HepG2 (cell line): ENCODE data around the gene SUCLG1. TPM values are rescaled to one million over a fixed set of nuclear protein-coding genes. Genes with fewer than 3 reads are reported as not detected.

Source experiments
- ATAC-seq: fragments of 200-7000 bp; cut with Tn5 transposase; 3 replicates; pipeline ENCODE4 v1.9.1; 2020; ENCODE audit warnings: mild to moderate bottlenecking, moderate library complexity
- BruUV-seq: library from RNA; stranded (reverse); fragments of 400-500 nt; replicated peaks from 2 replicates; lab custom pipeline; 2021; lab: Mats Ljungman, UMichigan
- CTCF ChIA-PET: fragments of 300-600 bp; formaldehyde crosslinking; extraction: SDS; loops from one replicate; lab custom pipeline; 2021; ENCODE audit warnings: low total read pairs, inconsistent platforms, low intra/inter-chr PET ratio; lab: Yijun Ruan, JAX
- POLR2A ChIA-PET: fragments of 350-600 bp; sonication (Branson Sonifier 250); formaldehyde crosslinking; loops from one replicate; lab custom pipeline; 2020; ENCODE audit warnings: antibody characterized with exemption, inconsistent platforms; lab: Yijun Ruan, JAX
- DNase-seq: peaks from one replicate; pipeline ENCODE4 v3.0.0-alpha.2; 2015; ENCODE audit warnings: low spot score
- FAIRE-seq: peaks from 3 replicates; lab custom pipeline; 2011; peaks lifted over from hg19 to GRCh38; lab: Jason Lieb, UNC
- H2AFZ ChIP-seq: one replicate; pipeline ENCODE4 v1.6.1; 2011; ENCODE audit warnings: low read length, inconsistent platforms
- H3K27ac ChIP-seq: fragments of 300-600 bp; 3 replicates; pipeline ENCODE4 v1.8.0; 2011; ENCODE audit warnings: mixed run types, mild to moderate bottlenecking, mixed read lengths, low read length, inconsistent platforms; ENCODE audit not compliant: insufficient read depth; ENCODE audit errors: extremely low read length
- H3K27me3 ChIP-seq, 2 experiments: fragments of 200-600 bp in 1 of 2; 2 replicates in 1 of 2; 3 replicates in 1 of 2; pipeline versions ENCODE4 v1.6.0 to v1.8.0; 2011; ENCODE audit warnings: low read length in 2 of 2, mild to moderate bottlenecking in 2 of 2, moderate library complexity in 2 of 2, inconsistent platforms in 1 of 2; ENCODE audit not compliant: insufficient read depth in 2 of 2, control insufficient read depth in 1 of 2
- H3K36me3 ChIP-seq, 2 experiments: fragments of 200-600 bp in 1 of 2; replicated peaks in 1 of 2; 2 replicates in 1 of 2; 3 replicates in 1 of 2; pipeline versions ENCODE4 v1.5.1 to v1.8.0; 2011; ENCODE audit warnings: low read length in 2 of 2, inconsistent platforms in 1 of 2; ENCODE audit not compliant: insufficient read depth in 2 of 2, control insufficient read depth in 1 of 2
- H3K4me1 ChIP-seq: 2 replicates; pipeline ENCODE4 v1.5.1; 2012; ENCODE audit warnings: low read length, inconsistent platforms; ENCODE audit not compliant: insufficient read depth
- H3K4me2 ChIP-seq: 2 replicates; pipeline ENCODE4 v1.6.0; 2011; ENCODE audit warnings: low read depth, low read length, inconsistent platforms
- H3K4me3 ChIP-seq, 3 experiments: fragments of 200-600 bp in 1 of 3; sonication (generic), shearing (Covaris generic) in 1 of 3; replicated peaks in 1 of 3; 2 replicates each; pipeline ENCODE4 v1.5.1; 2011 to 2016; ENCODE audit warnings: low read length in 3 of 3, inconsistent platforms in 2 of 3, low read depth in 2 of 3, mild to moderate bottlenecking in 2 of 3, control low read depth in 1 of 3, mixed read lengths in 1 of 3; ENCODE audit not compliant: insufficient read depth in 1 of 3
- H3K79me2 ChIP-seq: one replicate; pipeline ENCODE4 v1.6.1; 2011; ENCODE audit warnings: low read length, inconsistent platforms; ENCODE audit not compliant: insufficient read depth
- H3K9ac ChIP-seq: 2 replicates; pipeline ENCODE4 v1.6.0; 2011; ENCODE audit warnings: mild to moderate bottlenecking, low read depth, low read length, inconsistent platforms; ENCODE audit not compliant: insufficient read depth
- H3K9me3 ChIP-seq: 2 replicates; pipeline ENCODE4 v1.5.1; 2012; ENCODE audit warnings: mild to moderate bottlenecking, low read length
- H4K20me1 ChIP-seq: 2 replicates; pipeline ENCODE4 v1.6.0; 2011; ENCODE audit warnings: inconsistent platforms, mild to moderate bottlenecking, low read length, moderate library complexity; ENCODE audit not compliant: insufficient read depth
- ARNT ChIP-seq: fragments of 450-650 bp; IDR thresholded peaks from 2 replicates; pipeline ENCODE4 v1.6.1; 2017
- ATRX ChIP-seq: sonication (generic); formaldehyde crosslinking; IDR thresholded peaks from 2 replicates; pipeline ENCODE4 v1.4.0; 2020; ENCODE audit warnings: missing genetic modification reagents, borderline replicate concordance
- CREM ChIP-seq, 2 experiments: sonication (generic) in 1 of 2; formaldehyde crosslinking in 1 of 2; IDR thresholded peaks; 2 replicates each; pipeline versions ENCODE4 v1.4.0 to v1.6.1; 2016 to 2020; ENCODE audit warnings: antibody characterized with exemption in 1 of 2, mild to moderate bottlenecking in 1 of 2, missing genetic modification reagents in 1 of 2
- DRAP1 ChIP-seq: IDR thresholded peaks from 2 replicates; pipeline ENCODE4 v1.6.1; 2016; ENCODE audit warnings: missing genetic modification reagents, missing compliant biosample characterization
- FOXM1 ChIP-seq: sonication (generic); formaldehyde crosslinking; IDR thresholded peaks from 2 replicates; pipeline ENCODE4 v1.5.0; 2020; ENCODE audit warnings: missing genetic modification reagents
- HOXD1 ChIP-seq: sonication (generic); formaldehyde crosslinking; IDR thresholded peaks from 2 replicates; pipeline ENCODE4 v1.5.0; 2020; ENCODE audit warnings: missing genetic modification reagents
- MTF1 ChIP-seq: sonication (generic); formaldehyde crosslinking; IDR thresholded peaks from 2 replicates; pipeline ENCODE4 v1.5.0; 2020; ENCODE audit warnings: missing genetic modification reagents
- NR2C2 ChIP-seq: sonication (generic); formaldehyde crosslinking; IDR thresholded peaks from 2 replicates; pipeline ENCODE4 v1.4.0; 2020; ENCODE audit warnings: missing genetic modification reagents, mild to moderate bottlenecking, moderate library complexity, borderline replicate concordance
- SALL1 ChIP-seq: sonication (generic); formaldehyde crosslinking; IDR thresholded peaks from 2 replicates; pipeline ENCODE4 v1.8.0; 2022; ENCODE audit warnings: mild to moderate bottlenecking, missing genetic modification reagents
- SKIL ChIP-seq: sonication (generic); formaldehyde crosslinking; IDR thresholded peaks from 2 replicates; pipeline ENCODE4 v1.8.0; 2022; ENCODE audit warnings: missing genetic modification reagents, mild to moderate bottlenecking, moderate library complexity, borderline replicate concordance
- SMC3 ChIP-seq: IDR thresholded peaks from 2 replicates; pipeline ENCODE4 v1.6.1; 2011; ENCODE audit warnings: low read length, improper control_type of control experiment
- TCF7 ChIP-seq: sonication (generic); IDR thresholded peaks from 2 replicates; pipeline ENCODE4 v1.6.1; 2016; ENCODE audit warnings: antibody characterized with exemption, low read depth
- ZFX ChIP-seq: sonication (generic); formaldehyde crosslinking; IDR thresholded peaks from 2 replicates; pipeline ENCODE4 v1.4.0; 2020; ENCODE audit warnings: mild to moderate bottlenecking, low read depth, missing genetic modification reagents, moderate library complexity
- ZKSCAN8 ChIP-seq: IDR thresholded peaks from 2 replicates; pipeline ENCODE4 v1.6.1; 2016; ENCODE audit warnings: borderline replicate concordance, missing genetic modification reagents, missing compliant biosample characterization
- ZMAT3 ChIP-seq: sonication (generic); formaldehyde crosslinking; conservative IDR thresholded peaks from 2 replicates; pipeline ENCODE4 v1.7.0; 2021; ENCODE audit warnings: missing genetic modification reagents
- ZNF484 ChIP-seq: sonication (generic); formaldehyde crosslinking; IDR thresholded peaks from 2 replicates; pipeline ENCODE4 v1.5.1; 2020; ENCODE audit warnings: mild to moderate bottlenecking, low read depth, missing genetic modification reagents, borderline replicate concordance
- ZNF850 ChIP-seq: sonication (generic); formaldehyde crosslinking; conservative IDR thresholded peaks from 2 replicates; pipeline ENCODE4 v1.9.0; 2021; ENCODE audit warnings: mild to moderate bottlenecking, missing genetic modification reagents
- in situ Hi-C: cut with HindIII; loops from 2 replicates; pipeline ENCODE4 v1.10.0; 2017; ENCODE audit warnings: low pct_unique_long_range_greater_than_20kb; ENCODE audit not compliant: extremely low pct_ligation_motif_present
- intact Hi-C: fragments of 100-400 bp; cut with micrococcal nuclease; formaldehyde crosslinking; loops from one replicate; pipeline ENCODE4 v1.10.0; 2022; ENCODE audit not compliant: unreplicated experiment
- polyA plus RNA-seq, 8 experiments: library from polyadenylated mRNA; depleted of rRNA in 3 of 8; stranded (reverse) in 7 of 8; unstranded in 1 of 8; fragments of >200 nt; fragmentation: Illumina TruSeq in 4 of 8; extraction: Trizol in 4 of 8; gene quantifications; 2 replicates each; pipeline versions ENCODE4 v1.2.1 to v1.2.3, GENCODE V29; 2011 to 2016; ENCODE audit warnings: low read depth in 4 of 8, missing spikeins in 1 of 8, mixed read lengths in 1 of 8; ENCODE audit not compliant: insufficient read depth in 1 of 8
- total RNA-seq, 5 experiments: library from RNA; depleted of rRNA; stranded (reverse); fragments of >200 nt; fragmentation: Illumina TruSeq; extraction: Trizol; gene quantifications; 2 replicates each; pipeline ENCODE4 v1.2.3, GENCODE V29; 2016; ENCODE audit warnings: low read depth in 1 of 5
- TF ChIP-seq, protein P1 (sequence below), 2 experiments: sonication (generic) in 1 of 2; formaldehyde crosslinking in 1 of 2; IDR thresholded peaks; 2 replicates each; pipeline versions ENCODE4 v1.5.1 to v1.6.1; 2011 to 2020; ENCODE audit warnings: borderline replicate concordance in 1 of 2, low read depth in 1 of 2, low read length in 1 of 2, mild to moderate bottlenecking in 1 of 2, missing genetic modification reagents in 1 of 2, moderate library complexity in 1 of 2

SUCLG1 gene
- total and polyA plus RNA-seq, 2 of the 13 experiments (the other 11 are each of a cell fraction or from before 2014, with no cell fraction given): 58.7 to 121 TPM

GRCh38 chr2:84380875-84381274 lies 78.2 kb downstream of the SUCLG1 start:
- Histone ChIP-seq H3K4me3 (no peak overlapping the region), H3K79me2 (no peaks in the 10 kb centered on the region), H2AFZ (no peak overlapping the region), H3K27ac (no peak overlapping the region), H3K9me3 (no peaks in the 10 kb centered on the region), H4K20me1 (no peaks in the 10 kb centered on the region), H3K9ac (no peak overlapping the region), H3K36me3 (no peaks in the 10 kb centered on the region), H3K27me3 (no peaks in the 10 kb centered on the region), H3K4me2 (no peak overlapping the region), H3K4me1 (no peaks in the 10 kb centered on the region)
- TF ChIP-seq SALL1 (CRISPR knock-in tag) (no peak), ZKSCAN8 (CRISPR knock-in tag) (no peak), ARNT (no peak), ZNF484 (CRISPR knock-in tag) (no peak), ZNF850 (no peak), ATRX (no peak), CREM (IDR thresholded peaks at IDR 0.05) (no peak), CREM (CRISPR knock-in tag; IDR thresholded peaks at IDR 0.05) (no peak), SMC3 (no peak), FOXM1 (CRISPR knock-in tag) (no peak), NR2C2 (CRISPR knock-in tag) (no peak), ZMAT3 (no peak), TCF7 (no peak), MTF1 (CRISPR knock-in tag) (no peak), ZFX (CRISPR knock-in tag) (no peak), DRAP1 (CRISPR knock-in tag) (no peak), HOXD1 (no peak), SKIL (CRISPR knock-in tag) (no peak)
- TF ChIP-seq, protein P1, sequence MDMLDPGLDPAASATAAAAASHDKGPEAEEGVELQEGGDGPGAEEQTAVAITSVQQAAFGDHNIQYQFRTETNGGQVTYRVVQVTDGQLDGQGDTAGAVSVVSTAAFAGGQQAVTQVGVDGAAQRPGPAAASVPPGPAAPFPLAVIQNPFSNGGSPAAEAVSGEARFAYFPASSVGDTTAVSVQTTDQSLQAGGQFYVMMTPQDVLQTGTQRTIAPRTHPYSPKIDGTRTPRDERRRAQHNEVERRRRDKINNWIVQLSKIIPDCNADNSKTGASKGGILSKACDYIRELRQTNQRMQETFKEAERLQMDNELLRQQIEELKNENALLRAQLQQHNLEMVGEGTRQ (IDR thresholded peaks at IDR 0.05; ENCODE audit: low read depth, low read length): no peak
- TF ChIP-seq, protein P1 (CRISPR knock-in tag; IDR thresholded peaks at IDR 0.05; ENCODE audit: borderline replicate concordance): no peak
- BruUV-seq: no TSS peak
- CTCF ChIA-PET: no interaction called here
- intact Hi-C loops (no loop called here), in situ Hi-C loops (no loop called here)
- POLR2A ChIA-PET: no interaction called here
- ATAC-seq (no peak), DNase-seq (no peak), FAIRE-seq (no peak)
